SIG-M5 (cell line): ENCODE measurements around the gene SLC6A17.

ENCODE experiments used
- DNase-seq: peaks from one replicate; lab custom pipeline; 2025; lab: John Stamatoyannopoulos, UW

SLC6A17 gene

DNA sequence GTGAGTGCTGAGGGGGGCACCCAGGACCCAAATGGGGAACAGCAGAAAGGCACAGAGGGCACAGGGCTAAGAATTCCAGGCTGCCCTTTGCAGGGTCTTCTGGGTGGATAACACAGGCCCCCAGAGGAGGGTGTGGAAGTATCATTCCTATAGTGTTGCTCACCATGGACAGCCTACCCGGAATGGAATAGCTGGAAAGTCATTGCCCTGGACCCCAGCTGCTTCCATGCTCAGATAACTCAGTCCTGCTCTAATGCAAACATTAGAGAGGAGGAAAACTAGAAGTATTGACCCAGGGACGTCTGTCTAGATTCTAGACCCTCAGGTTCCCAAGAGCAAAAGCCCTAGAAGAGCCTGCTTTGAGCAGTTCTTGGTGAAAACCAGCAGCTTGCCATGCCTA lies 24.7 kb downstream of the SLC6A17 start:
- no peak for DNase-seq

DNA sequence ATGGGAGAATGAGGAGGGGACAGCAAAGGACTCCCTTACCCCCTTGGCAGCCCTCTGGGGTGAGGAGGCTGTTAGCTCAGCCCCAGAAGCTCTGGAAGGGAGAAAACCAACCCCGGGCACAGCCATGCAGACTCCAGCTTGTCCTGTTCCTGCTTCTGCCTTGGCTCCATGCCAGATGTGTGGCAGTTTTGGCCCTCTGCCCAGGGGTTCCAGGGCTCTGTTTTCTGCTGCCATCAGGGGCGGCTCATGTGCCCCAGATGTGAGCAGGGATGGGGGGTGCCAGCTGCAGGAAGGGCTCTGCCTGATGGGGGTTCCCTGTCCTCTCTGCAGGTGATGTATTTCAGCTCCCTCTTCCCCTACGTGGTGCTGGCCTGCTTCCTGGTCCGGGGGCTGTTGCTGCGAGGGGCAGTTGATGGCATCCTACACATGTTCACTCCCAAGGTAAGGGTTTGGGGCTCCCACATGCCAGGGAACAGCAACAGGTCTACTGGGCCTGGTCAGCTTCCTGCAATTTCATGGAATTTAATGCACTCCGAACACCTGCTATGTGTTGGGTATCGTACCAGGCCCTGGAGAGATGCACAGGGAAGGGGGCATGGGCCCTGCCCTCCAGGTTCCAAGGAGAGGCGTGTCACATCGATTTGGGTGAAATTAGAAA lies 26.1 kb downstream of the SLC6A17 start:
- DNase-seq: no peak

DNA sequence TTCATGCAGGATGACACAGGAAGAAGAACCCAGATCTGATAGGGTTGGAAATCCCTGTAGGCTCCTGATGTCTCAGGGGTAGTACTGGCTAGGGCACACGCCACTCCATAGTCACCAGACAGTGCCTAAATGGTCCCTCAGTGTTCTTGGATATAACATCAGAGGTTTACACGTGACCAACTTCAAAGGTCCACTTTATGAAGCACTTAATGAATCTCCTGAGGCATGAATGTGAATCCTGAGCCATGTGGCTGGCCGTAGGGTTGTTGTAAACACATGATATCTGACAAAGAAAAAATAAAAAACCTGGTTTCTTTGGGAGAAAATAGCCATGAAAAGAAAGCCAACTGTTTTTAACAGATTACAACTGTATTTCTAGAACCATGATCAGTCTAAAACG lies 27.5 kb downstream of the SLC6A17 start:
- no peak for DNase-seq

DNA sequence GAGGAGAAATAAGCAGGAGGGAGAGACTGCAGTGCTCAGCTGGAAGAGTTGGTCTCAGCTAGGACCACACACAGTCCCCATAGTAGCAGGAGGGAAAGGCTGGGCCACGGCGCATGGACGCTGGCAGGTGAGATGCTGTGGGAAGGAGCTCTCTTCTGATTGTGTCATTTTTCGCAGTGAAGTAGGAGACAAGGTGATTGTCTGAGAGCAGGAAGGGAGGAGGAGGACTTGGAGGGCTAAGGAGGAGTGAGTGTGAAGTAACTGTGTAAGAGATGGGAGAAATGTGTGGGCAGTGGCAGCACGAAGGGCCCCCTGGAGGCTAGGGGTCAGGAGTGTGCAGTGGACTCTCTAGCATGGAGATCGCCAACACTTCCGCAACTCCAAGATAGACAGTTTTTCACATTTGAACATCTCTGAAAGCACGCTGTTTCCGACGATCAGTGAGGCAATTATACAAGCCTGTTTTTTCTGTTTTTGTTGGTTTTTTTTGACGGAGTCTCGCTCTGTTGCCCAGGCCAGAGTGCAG lies 33.4 kb downstream of the SLC6A17 start:
- DNase-seq: no peak

DNA sequence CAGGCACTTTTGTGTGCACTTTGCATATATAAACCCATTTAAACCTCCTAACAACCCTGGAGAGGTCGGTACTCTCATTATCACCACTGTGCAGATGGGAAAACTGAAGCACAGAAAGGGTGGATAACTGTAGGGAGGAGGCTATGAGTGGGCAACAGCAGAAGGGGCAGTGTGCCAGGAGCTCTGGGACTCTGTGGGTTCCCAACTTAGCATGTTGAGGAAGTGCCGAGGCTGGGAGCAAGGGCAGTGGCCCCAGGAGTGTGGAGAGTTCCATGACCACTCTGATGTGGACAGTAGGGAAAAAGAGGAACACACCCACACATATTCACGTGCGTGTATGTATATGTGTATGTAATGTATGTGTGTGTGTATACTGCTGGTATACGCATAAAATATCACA lies 34.2 kb downstream of the SLC6A17 start:
- DNase-seq: no peak

DNA sequence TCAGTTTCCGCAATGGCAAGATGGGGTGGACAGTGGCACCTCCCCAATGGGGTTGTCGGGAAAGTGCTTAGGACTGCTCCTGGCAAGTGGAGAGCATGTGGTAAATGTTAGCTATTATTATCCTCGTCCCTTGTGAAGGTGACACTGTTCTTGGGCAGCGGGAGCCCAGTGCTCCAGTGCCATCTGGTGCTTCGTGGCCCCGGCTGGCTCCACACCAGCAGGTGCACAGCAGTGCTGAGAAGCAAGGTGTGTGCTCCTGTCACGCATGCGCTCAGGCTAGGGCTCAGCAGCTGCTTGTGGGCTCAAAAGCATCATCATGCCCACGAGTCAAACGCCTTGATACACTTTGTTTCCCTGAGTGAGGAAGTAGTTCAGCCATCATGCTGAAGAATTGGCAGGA lies 34.9 kb downstream of the SLC6A17 start:
- DNase-seq: no peak

DNA sequence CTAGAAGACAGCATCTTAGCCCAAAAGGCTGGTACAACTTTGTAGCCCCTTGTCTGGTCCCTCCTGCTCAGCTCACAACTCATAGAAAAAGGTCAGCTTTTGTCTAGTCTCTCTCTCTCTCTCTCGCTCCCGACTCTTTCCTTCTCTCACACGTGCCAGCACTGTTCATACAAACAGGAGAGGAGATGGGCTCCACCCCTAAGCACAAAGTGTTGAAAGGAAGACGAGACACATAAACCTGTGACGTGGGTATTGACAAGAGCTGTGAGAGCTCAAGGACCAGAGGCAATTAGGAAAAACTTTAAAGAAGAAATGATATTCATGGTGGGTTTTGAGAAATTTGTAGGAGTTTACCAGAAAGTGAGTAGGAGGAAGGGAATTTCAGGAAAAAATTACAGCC lies 36.3 kb downstream of the SLC6A17 start:
- DNase-seq: no peak

DNA sequence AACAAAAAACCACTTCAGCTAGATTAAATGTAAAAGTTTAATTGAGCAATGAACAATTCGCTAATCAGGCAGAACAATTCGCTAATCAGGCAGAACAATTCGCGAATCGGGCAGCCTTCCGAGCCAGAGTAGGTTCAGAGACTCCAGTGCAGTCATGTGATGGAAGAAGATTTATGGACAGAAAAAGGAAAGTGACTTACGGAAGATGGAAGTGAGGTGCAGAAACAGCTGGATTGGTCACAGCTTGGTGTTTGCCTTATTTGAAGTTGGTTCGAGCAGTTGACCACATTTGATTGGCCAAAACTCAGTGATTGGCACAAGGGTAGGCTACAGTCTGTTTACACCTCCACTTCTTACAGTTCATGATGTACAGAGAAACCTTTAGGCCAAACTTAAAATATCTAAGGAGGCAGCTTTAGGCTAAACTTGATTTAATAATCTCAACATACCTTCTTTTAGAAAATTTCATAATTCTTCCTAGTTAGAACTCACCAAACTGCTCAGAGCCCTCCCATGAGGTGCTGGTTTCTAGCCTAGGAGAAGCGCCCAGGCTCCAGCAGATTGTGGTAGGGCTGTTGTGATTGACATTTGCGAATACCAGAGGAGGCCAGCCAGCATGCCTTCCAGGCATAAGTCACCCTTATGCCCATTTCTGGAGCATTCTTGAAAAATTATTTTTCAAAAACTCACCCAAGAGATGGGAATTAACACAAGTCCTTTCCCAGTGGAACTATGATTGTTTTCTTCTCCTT lies 37.0 kb downstream of the SLC6A17 start:
- no peak for DNase-seq

DNA sequence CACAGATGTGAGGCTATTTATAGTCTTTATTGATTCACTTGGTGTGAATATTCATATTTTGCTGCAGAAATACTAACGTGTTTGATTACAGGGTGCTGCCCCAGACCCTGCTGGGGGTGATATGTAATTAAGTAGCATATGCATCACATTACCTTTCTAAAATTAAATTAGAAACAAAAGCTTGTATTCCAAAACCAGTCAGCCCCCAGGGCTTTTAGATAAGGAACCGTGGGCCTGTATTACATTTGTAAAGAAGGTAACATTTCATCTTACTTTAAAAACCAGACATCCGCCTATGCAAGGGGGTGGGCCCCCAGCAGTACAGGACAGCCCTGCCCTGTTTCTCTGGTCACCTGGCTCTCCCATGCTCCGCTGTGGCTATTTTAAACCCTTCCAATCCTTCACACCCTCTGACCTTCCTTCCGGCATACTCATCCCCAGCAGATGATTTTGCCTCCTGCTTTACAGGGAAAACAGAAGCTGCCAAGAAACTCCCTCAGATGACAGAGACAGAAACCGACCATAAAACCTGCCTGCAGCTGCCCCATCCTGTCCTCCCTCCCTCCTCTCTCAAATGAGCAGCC lies 37.8 kb downstream of the SLC6A17 start:
- DNase-seq: no peak

DNA sequence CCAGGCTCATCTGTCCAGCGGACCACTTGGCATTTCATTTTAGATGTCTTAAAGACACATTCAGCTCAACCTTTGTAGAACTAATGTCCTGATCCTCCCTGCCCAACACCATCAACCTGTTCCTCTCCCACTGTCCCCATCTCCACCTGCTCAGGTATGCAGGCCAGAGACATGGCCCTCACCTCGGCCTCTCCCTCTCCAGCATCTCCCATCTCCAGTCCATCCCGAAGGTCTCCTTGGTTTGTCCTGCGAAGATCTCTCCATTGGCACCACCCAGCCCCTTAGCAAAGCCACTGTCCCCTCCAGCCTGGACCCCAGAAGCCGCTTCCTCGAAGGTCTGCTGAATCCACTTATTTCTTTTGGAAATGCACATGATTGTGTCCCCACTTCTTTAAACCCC lies 38.9 kb downstream of the SLC6A17 start:
- DNase-seq: no peak

DNA sequence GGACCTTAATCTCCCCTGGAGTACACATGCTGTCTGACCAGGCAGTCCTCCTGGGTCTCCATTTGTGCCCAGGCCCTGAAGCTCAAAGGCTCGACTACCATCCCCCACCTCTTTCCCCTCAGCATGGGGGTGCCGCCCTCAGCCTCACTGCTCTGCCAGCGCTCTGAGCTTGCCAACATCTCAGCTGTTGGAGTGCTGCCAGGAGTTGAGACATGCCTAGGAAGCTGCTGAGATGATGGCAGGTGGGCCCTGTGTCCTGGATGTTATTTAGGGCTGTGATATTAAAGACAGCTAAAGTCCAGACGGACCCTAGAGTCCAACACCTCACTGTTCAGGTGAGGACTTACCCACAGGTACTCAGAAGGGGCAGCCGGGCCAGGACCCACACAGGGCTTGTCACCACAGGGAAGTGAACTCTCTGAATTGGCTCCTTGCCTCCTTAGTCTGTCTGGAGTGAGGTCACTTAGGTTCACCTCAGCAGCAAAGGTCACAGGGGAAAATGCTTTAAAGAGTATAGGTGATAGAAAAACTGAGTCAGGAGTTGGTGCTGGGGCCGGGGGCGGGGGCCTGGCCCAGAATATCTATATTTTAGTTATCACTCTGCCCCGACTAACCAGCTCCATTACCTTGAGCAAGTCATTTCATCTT lies 40.1 kb downstream of the SLC6A17 start:
- DNase-seq: no peak

DNA sequence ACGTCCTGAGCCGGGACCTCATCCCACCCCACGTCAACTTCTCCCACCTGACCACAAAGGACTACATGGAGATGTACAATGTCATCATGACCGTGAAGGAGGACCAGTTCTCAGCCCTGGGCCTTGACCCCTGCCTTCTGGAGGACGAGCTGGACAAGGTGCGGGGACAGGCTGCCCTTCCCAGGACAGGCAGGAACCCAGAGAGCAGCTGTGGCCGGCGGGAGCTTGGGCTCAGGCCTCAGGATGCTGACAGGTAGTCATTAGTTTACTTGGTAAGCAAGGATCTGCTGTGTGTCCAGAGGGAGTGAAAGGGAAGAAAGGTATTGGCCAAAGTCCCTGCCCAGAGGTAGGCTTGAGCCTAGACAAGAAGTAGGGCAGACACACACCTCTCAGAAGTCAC lies 42.2 kb downstream of the SLC6A17 start:
- DNase-seq: no peak

DNA sequence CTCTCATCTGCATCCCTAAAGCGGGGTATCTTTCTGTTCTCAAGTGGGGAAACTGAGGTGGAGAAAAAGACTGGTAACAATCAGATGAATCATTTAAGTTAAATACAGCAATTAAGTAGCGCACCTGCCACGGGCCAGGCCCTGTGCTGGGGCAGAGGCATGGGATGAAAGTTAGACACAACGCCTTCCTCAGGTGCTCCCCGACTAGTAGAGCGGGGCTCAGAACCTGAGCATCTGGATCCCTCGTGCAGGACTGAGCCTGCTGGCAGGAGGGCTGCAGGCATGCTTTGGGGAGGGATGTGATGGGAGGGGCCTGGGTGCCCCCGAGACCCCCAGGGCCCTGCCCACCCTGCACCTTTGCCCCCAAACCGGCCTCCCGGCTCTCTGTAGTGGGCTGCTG lies 44.9 kb downstream of the SLC6A17 start:
- no peak for DNase-seq

DNA sequence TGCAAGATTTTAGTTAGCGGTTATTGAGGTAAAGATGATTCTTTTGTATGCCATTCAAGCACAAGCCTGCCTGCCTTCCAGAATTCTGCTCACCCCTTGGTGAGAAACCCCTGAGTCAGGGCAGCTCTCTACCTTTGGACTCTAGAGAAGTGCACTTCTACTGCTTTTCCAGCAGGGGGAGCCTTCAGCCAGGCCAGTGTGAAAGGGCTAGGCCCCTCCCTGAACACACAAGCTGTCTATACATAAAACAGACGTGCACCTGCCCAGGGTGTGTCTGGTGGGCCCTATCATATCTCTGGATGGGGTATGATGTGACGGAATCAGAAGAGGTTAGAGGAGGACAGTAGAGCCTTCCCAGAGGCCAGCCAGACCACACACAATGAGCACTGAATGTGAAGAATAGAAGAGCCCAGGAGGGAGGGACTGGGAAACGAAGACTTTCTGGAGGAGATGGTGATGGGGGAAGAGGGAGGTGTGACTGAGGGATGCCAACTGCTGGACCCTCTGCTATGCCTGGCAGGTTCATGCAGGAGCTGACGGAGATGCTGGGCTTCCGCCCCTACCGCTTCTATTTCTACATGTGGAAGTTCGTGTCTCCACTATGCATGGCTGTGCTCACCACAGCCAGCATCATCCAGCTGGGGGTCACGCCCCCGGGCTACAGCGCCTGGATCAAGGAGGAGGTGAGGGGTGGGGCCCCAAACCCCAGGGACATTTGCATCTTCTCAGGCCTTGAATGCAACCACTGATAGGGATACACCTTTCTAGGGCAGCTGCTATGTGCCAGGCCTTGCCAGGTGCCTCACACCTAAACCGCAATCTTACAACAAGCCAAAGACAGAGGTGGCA lies 46.8 kb downstream of the SLC6A17 start:
- no peak for DNase-seq

DNA sequence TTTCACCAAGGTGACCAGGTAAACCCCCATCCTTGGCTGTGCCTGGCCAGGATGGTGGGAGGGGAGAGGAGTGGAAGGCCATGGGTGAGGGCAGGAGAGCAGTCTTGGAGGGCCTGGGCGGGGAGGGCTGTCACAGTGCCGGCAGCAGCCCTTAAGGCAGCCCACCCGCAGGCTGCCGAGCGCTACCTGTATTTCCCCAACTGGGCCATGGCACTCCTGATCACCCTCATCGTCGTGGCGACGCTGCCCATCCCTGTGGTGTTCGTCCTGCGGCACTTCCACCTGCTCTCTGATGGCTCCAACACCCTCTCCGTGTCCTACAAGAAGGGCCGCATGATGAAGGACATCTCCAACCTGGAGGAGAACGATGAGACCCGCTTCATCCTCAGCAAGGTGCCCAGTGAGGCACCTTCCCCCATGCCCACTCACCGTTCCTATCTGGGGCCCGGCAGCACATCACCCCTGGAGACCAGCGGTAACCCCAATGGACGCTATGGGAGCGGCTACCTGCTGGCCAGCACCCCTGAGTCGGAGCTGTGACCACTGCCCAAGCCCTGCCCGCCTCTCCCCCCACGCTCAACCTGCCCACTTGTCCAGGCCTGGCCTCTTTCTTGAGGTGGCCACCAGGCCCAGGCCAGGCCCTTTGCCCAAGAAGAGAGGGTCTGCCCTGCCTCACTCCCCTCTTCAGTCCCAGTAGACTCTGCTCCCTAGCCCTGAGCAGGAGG lies 47.8 kb downstream of the SLC6A17 start:
- no peak for DNase-seq

DNA sequence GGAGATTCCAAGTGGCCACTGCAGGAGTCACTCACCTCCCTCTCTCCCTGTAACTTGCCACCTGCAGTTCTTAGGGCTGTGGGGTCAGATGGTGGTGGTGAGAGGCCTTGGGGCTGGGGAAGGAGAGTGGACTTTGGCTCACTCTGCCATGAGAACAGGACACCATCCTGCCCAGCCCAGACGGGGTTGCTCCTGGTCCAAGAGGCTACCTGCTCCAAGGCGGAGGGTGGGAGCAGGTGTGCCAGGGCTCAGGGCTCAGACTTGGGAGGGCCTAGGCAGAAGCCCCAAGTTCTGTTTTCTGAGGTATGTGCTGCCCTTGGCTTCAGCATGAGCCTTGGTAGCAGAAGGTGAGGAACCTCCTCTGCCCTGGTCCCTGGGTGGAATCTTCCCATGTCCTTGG lies 48.5 kb downstream of the SLC6A17 start:
- DNase-seq: no peak

DNA sequence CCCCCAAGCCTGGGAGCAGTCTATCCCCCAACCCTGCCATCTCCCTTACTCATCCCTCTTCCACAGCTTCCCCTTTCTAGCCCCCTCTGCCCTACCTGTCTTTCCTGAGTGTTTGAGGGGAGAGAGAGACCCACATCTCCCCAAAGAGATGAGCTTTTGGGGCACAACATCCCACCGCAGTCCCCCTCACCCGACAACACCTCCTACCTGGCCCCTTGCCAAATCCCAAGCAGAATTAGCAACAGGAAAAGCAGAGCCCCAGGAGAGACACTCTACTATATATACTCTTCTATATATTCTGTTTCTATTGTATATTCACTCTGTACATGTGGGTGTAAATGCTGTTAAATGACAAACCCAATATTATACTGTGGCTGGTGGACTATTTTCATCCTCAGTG lies 49.9 kb downstream of the SLC6A17 start:
- no peak for DNase-seq

DNA sequence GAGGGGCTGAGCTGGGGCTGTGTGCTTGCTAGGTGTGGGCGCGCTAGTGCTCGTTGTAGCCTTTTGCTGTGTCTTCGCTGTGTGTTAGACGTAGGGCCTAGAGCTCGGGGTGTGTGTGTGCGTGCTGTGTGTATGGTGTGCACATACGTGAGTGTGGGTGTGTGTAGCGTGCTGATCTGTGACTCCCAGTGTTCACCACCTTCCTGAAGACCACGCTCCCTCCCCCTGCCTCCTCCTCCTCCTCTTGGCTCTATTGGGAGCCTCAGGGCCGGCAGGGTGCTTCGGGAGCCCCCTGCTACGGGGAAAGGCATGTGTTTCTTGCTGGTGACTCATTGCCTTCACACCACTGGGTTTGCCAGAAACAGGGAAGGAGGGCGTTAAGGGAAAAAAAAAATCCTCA lies 50.4 kb downstream of the SLC6A17 start:
- no peak for DNase-seq

DNA sequence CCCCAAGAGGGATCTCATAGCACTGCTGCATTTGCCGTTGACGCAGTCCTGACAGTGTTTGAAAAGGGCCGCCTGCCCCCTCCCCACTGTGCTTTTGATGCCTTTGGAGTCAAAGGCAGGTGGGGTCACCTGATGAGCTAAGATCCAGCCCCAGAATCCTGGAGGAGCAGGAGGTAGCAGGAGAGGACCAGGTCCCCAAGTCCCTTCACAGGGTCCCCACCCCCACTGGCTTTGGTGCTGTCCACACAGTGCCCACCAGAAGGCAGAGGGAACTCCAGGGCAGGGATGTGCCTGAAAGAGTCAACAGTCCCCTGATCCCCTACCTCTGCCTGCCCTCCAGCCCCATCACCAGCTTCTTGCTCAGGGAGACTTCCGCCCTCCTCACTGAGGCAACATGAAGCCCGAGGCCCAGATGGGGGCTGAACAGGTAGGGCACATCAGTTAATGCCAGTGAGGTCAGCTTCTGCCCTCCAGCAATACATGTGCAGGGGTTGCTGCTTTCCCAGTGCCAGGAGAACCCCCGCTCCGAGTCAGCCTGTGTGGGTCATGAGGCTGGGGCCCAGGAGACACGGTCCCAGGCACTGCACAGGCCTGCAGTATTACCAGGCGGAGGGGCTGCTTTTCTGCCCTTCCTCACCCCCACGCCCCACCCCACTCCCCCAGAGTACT lies 51.0 kb downstream of the SLC6A17 start:
- no peak for DNase-seq

DNA sequence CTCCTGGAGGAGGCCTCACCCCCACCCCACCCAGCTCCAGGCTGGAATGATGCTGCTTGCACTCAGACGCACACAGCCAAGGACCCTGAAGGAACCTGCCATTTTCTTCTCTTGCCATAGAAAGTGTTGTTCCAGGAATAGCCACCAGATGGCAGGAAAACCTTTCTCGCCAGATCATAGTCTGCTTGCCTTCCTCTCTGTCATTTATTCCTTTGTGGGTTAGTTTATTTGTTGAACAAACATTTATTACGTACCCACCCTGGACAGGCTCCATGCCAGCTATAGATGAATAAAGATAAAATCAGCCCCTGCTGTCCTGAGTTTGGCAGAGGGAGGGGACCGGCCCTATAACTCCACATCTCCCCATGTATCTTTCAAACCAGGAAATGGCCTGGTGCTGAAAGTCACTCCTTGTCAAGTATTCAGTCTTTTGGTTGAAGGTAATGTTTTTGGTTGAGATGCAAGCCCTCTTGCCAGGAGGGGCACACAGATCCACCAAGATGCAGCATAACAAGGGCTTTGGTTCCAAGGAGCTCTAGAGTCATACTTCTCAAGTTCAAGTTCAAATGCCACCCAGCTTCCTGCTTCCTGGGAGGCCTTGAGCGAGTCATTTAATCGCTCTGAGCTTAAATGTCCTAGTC lies 52.8 kb downstream of the SLC6A17 start:
- DNase-seq: peak; percentile 11
